Fibroblast of pulmonary artery (primary cell): ENCODE results near the gene DCUN1D5.
A peak's percentile ranks its signal among the peaks of the same experiment; 100 is the strongest.

ENCODE experiments used
- DNase-seq: peaks from one replicate; pipeline ENCODE4 v3.0.0-alpha.2; 2010; ENCODE audit warnings: low read depth
- H3K4me3 ChIP-seq: replicated peaks from 2 replicates; pipeline ENCODE4 v1.5.1; 2011; ENCODE audit warnings: low read depth, mild to moderate bottlenecking, control low read depth, low read length, moderate library complexity
- CTCF ChIP-seq: IDR thresholded peaks from 2 replicates; pipeline ENCODE4 v1.5.1; 2011; ENCODE audit warnings: mild to moderate bottlenecking, control low read depth, low read length, inconsistent platforms; ENCODE audit errors: missing control alignments

Gene DCUN1D5

GRCh38 chr11:103109818-103110388 is 17.9 kb upstream of the DCUN1D5 start:
- no peak for DNase-seq
- no peak for TF ChIP-seq CTCF
- H3K4me3 ChIP-seq, result peak overlapping the region; percentile 61

- DNase-seq, result peak; percentile 95
- peak; percentile 50 for TF ChIP-seq CTCF
- peak within 1 kb of the TSS; percentile 61 for H3K4me3 ChIP-seq
Measured at GRCh38 chr11:103108933-103109817, 17.2 kb upstream of the DCUN1D5 start, which contains the start of gene DYNC2H1. DYNC2H1 (plus strand) TSS chr11:103109426; CDS start chr11:103109575, 149 bp downstream.

GRCh38 chr11:103097279-103097678 is 5.3 kb upstream of the DCUN1D5 start:
- TF ChIP-seq CTCF, result no peak
- no peak overlapping the region for H3K4me3 ChIP-seq
- DNase-seq, result no peak

- no peak for TF ChIP-seq CTCF
- DNase-seq, result peak; percentile 42
- peak overlapping the region; percentile 79 for H3K4me3 ChIP-seq
Measured at GRCh38 chr11:103091064-103091800, 728 bp downstream of the DCUN1D5 start.

DNA sequence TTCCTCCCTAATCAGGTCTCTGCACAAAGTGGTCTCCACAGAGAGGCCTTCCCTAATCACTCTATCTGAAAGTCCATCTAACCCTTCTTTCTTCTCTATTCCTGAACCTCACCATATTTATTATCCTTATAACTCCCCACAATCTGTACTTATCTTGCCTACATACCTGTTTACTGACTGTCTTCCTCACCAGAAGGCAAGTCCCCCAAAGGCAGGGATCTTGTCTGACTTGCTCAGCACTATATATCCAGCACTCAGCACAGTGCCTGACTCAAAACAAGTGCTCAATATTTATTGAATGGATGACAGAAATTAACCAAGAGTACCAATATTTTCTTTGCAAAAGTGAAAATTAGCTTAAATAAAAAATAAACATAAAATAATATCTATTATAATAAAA is 5.5 kb downstream of the DCUN1D5 start:
- TF ChIP-seq CTCF, result no peak
- no peak overlapping the region for H3K4me3 ChIP-seq
- no peak for DNase-seq

- no peak overlapping the region for H3K4me3 ChIP-seq
- no peak for TF ChIP-seq CTCF
- peak; percentile 71 for DNase-seq
Measured at GRCh38 chr11:103085758-103086365, 6.1 kb downstream of the DCUN1D5 start.
